NCI-H748 (cell line): ENCODE data around the gene CCDC13.

ENCODE experiments used
- DNase-seq: peaks from one replicate; lab custom pipeline; 2025; ENCODE audit not compliant: unreplicated experiment; lab: John Stamatoyannopoulos, UW

CCDC13 gene

GRCh38 chr3:42753757-42754156 is 19.3 kb downstream of the CCDC13 start:
- DNase-seq, result no peak

- DNase-seq, result no peak
Observed at GRCh38 chr3:42752961-42753360, 20.1 kb downstream of the CCDC13 start.

- no peak for DNase-seq
Observed at GRCh38 chr3:42752441-42752840, 20.6 kb downstream of the CCDC13 start.

GRCh38 chr3:42751609-42752008 is 21.4 kb downstream of the CCDC13 start:
- DNase-seq, result no peak

- DNase-seq, result no peak
Observed at GRCh38 chr3:42750834-42751233, 22.2 kb downstream of the CCDC13 start.

GRCh38 chr3:42749753-42750231 is 23.3 kb downstream of the CCDC13 start:
- no peak for DNase-seq

- no peak for DNase-seq
Observed at GRCh38 chr3:42749025-42749752, 23.9 kb downstream of the CCDC13 start.

- no peak for DNase-seq
Observed at GRCh38 chr3:42747581-42747980, 25.5 kb downstream of the CCDC13 start.

- no peak for DNase-seq
Observed at GRCh38 chr3:42746455-42747450, 26.3 kb downstream of the CCDC13 start.

GRCh38 chr3:42745776-42746454 is 27.1 kb downstream of the CCDC13 start:
- DNase-seq, result no peak

- no peak for DNase-seq
Observed at GRCh38 chr3:42745291-42745745, 27.7 kb downstream of the CCDC13 start.

GRCh38 chr3:42743204-42743995 is 29.7 kb downstream of the CCDC13 start:
- DNase-seq, result no peak

- no peak for DNase-seq
Observed at GRCh38 chr3:42742688-42743087, 30.4 kb downstream of the CCDC13 start.

- DNase-seq, result no peak
Observed at GRCh38 chr3:42742259-42742658, 30.8 kb downstream of the CCDC13 start.

GRCh38 chr3:42741796-42742195 is 31.3 kb downstream of the CCDC13 start:
- no peak for DNase-seq

GRCh38 chr3:42739401-42740158 is 33.5 kb downstream of the CCDC13 start:
- no peak for DNase-seq

- no peak for DNase-seq
Observed at GRCh38 chr3:42736531-42736930, 36.5 kb downstream of the CCDC13 start.

- DNase-seq, result no peak
Observed at GRCh38 chr3:42736081-42736480, 37.0 kb downstream of the CCDC13 start.

GRCh38 chr3:42735615-42736014 is 37.4 kb downstream of the CCDC13 start:
- DNase-seq, result no peak

GRCh38 chr3:42735019-42735418 is 38.0 kb downstream of the CCDC13 start:
- DNase-seq, result no peak
